GM04504 (cell line): ENCODE results near the gene IFNL2.

ENCODE experiments used
- DNase-seq: peaks from one replicate; pipeline ENCODE4 v3.0.0-alpha.2; 2012; ENCODE audit warnings: low read depth

Gene IFNL2

DNA sequence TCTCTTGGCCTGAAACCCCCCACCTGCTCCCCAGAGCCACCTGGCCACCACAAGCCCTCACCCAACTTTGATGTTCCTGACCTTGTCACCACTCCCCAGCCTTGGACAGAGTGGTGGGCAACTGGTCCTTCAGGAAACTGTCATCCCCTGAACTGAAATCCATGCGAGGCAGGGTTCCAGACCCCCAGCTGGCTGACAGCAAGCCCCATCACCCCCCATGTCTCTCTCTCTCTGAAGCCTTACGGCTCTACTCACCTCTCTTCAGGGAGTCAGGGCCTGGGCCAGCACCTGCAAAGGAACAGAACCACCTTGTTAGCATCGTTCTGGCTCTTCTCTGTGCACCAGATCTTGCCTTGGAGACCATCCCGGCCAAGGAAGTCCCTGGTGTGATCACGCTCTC, 49.9 kb downstream of the IFNL2 start:
- no peak for DNase-seq

DNA sequence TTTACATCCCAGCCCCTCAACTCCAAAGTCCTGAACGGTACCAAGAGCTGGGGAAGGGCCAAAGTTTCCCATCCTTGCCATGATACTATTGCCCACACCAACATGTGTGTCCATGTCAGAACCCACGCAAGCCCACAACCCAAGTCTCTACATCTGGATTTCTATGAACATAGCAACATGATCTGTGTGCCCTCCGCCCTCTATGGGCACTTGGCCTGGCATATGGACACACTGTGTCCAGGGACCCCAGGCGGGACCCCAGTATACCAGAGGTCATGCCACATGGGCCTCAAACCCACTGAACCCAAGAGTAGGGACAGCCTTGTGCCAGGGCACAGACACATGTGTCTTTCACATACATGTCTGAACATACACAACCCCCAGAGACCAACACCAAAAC, 50.5 kb downstream of the IFNL2 start:
- no peak for DNase-seq

DNA sequence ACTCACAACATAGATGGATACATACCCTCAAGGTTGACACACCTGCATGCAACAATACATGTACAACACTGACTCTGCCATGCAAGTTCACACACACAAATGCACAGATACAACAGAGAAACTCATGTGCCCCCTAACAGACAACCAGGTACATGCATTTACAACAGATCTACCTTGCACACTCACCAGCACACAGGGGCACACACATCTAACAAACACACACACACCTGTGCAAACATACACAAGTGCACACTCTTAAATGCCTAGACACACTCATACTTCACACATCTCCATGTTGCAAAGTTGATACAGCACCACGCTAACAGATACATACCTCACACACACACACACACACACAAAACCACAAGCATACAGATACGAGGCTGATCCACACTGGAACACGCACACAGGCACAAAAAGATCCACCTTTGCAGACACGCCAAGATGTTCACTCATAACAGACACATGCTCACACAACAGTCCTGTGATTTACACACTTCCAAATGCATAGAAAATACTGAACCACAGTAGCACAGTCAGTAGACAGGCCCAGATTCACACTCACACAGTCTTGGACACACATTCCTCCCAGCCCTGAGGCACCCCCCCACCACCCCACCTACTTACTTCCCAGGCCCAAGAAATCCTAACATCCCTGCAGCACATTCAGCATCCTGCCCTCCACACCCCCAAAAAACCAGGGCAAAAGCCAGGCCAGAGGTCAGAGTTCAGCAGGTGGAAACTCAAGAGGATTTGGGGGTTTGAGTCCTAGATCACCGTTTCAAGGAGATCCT, 51.1 kb downstream of the IFNL2 start:
- DNase-seq, result no peak
